ENCODE measurements around the gene AOC2. TPM values are rescaled to one million over a fixed set of nuclear protein-coding genes. Genes with fewer than 3 reads are reported as not detected.
A peak's percentile ranks its signal among the peaks of the same experiment; 100 is the strongest.
"Not testable (repeated sequence)": the region's sequence is repeated elsewhere in the genome, so short reads cannot be mapped to it uniquely, and the experiment has no call there.

AOC2 gene
- total RNA-seq, 1 donor from 2014 or later: 4.1 TPM

DNA sequence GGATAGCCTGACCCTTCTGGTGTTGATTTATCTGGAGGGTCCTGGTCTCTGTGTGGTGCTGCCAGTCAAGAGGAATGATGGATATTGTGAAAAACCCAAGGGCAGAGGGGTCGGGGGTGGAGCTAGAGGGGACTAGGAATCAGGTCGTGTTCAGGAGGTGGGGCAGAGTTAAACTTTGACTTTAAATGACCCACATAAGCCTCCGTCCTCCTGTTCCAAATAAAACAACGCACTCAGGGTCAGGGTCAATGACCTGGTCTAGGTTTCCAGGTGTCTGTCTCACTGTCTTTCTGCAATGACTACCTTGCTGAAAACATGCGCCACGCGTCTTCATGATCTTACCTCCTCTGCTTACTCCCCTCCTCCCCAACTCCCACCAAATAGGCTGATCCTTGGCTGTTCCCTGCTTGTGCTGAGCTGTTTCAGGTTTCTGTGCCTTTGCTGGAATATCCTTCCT lies 21.3 kb downstream of the AOC2 start:
- no peaks in the 10 kb centered on the region for H3K36me3 Mint-ChIP-seq (ENCODE audit: insufficient read depth)
- no peak for DNase-seq (ENCODE audit: low spot score, unreplicated experiment)
- no peak for TF ChIP-seq CTCF (IDR thresholded peaks at IDR 0.05; ENCODE audit: unreplicated experiment)
- peak overlapping the region; percentile 69 for H3K27ac Mint-ChIP-seq
- no peaks in the 10 kb centered on the region for H3K27me3 Mint-ChIP-seq
- H3K9me3 Mint-ChIP-seq (ENCODE audit: low read depth): peaks cover 7% of the 10 kb centered on the region
- H3K4me3 Mint-ChIP-seq (ENCODE audit: low read depth): no peak overlapping the region
- H3K4me1 Mint-ChIP-seq (ENCODE audit: low read depth): peaks cover 32% of the 10 kb centered on the region

GRCh38 chr17:42866216-42866615 lies 21.8 kb downstream of the AOC2 start:
- peak overlapping the region; percentile 87 for H3K27ac Mint-ChIP-seq
- no peak for DNase-seq (ENCODE audit: low spot score, unreplicated experiment)
- H3K9me3 Mint-ChIP-seq (ENCODE audit: low read depth): peaks cover 7% of the 10 kb centered on the region
- H3K4me3 Mint-ChIP-seq (ENCODE audit: low read depth): no peak overlapping the region
- no peaks in the 10 kb centered on the region for H3K27me3 Mint-ChIP-seq
- H3K36me3 Mint-ChIP-seq (ENCODE audit: insufficient read depth): no peaks in the 10 kb centered on the region
- no peak for TF ChIP-seq CTCF (IDR thresholded peaks at IDR 0.05; ENCODE audit: unreplicated experiment)
- peaks cover 32% of the 10 kb centered on the region for H3K4me1 Mint-ChIP-seq (ENCODE audit: low read depth)

DNA sequence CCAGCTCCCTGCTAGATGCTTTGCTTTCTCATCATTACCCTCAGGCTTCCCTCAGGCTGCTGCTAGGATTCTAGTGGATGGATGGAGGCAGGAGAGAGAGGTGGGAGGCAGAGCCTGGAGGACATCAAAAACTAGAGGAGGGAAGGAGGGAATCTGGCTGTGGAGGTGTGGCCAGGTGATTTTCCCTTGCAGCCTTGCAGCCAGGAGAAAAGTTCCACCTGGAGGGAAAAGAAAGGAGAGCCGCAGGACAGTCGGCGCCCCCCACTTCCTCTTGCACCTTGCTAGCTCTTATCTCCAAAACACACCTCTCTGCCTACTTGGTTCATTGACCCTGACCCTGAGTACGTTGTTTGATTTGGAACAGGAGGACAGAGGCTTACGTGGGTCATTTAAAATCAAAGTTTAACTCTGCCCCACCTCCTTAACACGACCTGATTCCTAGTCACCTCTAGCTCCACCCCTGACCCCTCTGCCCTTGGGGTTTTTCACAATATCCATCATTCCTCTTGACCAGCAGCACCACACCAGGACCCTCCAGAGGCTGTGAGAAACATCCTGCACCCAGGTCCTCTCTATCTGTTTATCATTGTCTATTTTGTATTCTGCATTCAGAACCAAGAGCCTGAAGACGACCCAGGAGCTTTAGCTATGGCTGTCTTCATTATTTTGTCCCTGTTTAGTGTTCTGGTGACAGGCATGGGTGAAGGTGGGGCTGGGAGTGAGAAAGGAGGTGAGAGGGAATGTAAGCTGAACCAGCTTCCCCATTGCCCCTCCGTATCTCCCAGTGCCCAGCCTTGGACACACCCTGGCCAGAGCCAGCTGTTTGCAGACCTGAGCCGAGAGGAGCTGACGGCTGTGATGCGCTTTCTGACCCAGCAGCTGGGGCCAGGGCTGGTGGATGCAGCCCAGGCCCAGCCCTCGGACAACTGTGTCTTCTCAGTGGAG lies 22.5 kb downstream of the AOC2 start:
- TF ChIP-seq CTCF (IDR thresholded peaks at IDR 0.05; ENCODE audit: unreplicated experiment): no peak
- Mint-ChIP-seq H3K36me3 (ENCODE audit: insufficient read depth) (peaks cover 3% of the 10 kb centered on the region), H3K4me1 (ENCODE audit: low read depth) (peaks cover 32% of the 10 kb centered on the region), H3K4me3 (ENCODE audit: low read depth) (peak overlapping the region; percentile 34), H3K27me3 (no peaks in the 10 kb centered on the region), H3K9me3 (ENCODE audit: low read depth) (peaks cover 12% of the 10 kb centered on the region), H3K27ac (peak overlapping the region; percentile 87)
- DNase-seq (ENCODE audit: low spot score, unreplicated experiment): no peak

DNA sequence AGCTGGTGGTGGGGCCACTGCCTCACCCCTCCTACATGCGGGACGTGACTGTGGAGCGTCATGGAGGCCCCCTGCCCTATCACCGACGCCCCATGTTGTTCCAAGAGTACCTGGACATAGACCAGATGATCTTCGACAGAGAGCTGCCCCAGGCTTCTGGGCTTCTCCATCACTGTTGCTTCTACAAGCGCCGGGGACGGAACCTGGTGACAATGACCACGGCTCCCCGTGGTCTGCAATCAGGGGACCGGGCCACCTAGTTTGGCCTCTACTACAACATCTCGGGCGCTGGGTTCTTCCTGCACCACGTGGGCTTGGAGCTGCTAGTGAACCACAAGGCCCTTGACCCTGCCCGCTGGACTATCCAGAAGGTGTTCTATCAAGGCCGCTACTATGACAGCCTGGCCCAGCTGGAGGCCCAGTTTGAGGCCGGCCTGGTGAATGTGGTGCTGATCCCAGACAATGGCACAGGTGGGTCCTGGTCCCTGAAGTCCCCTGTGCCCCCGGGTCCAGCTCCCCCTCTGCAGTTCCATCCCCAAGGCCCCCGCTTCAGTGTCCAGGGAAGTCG lies 23.4 kb downstream of the AOC2 start:
- peaks cover 12% of the 10 kb centered on the region for H3K9me3 Mint-ChIP-seq (ENCODE audit: low read depth)
- not testable (repeated sequence) for H3K4me3 Mint-ChIP-seq (ENCODE audit: low read depth); DNase-seq (ENCODE audit: low spot score, unreplicated experiment); H3K36me3 Mint-ChIP-seq (ENCODE audit: insufficient read depth); H3K27ac Mint-ChIP-seq; H3K27me3 Mint-ChIP-seq
- peaks cover 32% of the 10 kb centered on the region for H3K4me1 Mint-ChIP-seq (ENCODE audit: low read depth)

- peaks cover 5% of the 10 kb centered on the region for H3K27me3 Mint-ChIP-seq
- H3K27ac Mint-ChIP-seq: no peak overlapping the region
- H3K4me1 Mint-ChIP-seq (ENCODE audit: low read depth): peaks cover 33% of the 10 kb centered on the region
- H3K4me3 Mint-ChIP-seq (ENCODE audit: low read depth): no peak overlapping the region
- no peak for TF ChIP-seq CTCF (IDR thresholded peaks at IDR 0.05; ENCODE audit: unreplicated experiment)
- peaks cover 12% of the 10 kb centered on the region for H3K9me3 Mint-ChIP-seq (ENCODE audit: low read depth)
- H3K36me3 Mint-ChIP-seq (ENCODE audit: insufficient read depth): peaks cover 3% of the 10 kb centered on the region
- DNase-seq (ENCODE audit: low spot score, unreplicated experiment): no peak
Observed at GRCh38 chr17:42868338-42868737, 24.0 kb downstream of the AOC2 start.

Measured in progenitor cell of endocrine pancreas (in vitro differentiated cells).